Vagina (tissue), 2 donors: ENCODE data around the gene ABHD5. TPM values are rescaled to one million over a fixed set of nuclear protein-coding genes. Genes with fewer than 3 reads are reported as not detected.

ENCODE experiments used
- DNase-seq, 2 donors: peaks; one replicate each; pipeline ENCODE4 v3.0.0-alpha.2; 2017; ENCODE audit errors: extremely low spot score in 2 of 2
- H3K27ac ChIP-seq: fragments of 200-600 bp; sonication (generic); one replicate; pipeline ENCODE4 v1.5.1; 2019
- H3K27me3 ChIP-seq: fragments of 200-600 bp; sonication (generic); one replicate; pipeline ENCODE4 v1.5.1; 2019
- H3K36me3 ChIP-seq, 2 donors: fragments of 200-600 bp; sonication (generic); one replicate each; pipeline ENCODE4 v1.5.1; 2017 to 2019
- H3K4me1 ChIP-seq: fragments of 200-600 bp; sonication (generic); one replicate; pipeline ENCODE4 v1.5.1; 2019
- H3K4me3 ChIP-seq, 2 donors: fragments of 200-600 bp; sonication (generic); 1 replicate in 1 of 2; 2 replicates in 1 of 2; pipeline ENCODE4 v1.5.1; 2016 to 2019
- H3K9me3 ChIP-seq: fragments of 200-600 bp; sonication (generic); one replicate; pipeline ENCODE4 v1.5.1; 2019
- CTCF ChIP-seq, 3 experiments: fragments of 450-650 bp in 2 of 3; fragments of 200-600 bp in 1 of 3; sonication (generic) in 1 of 3; IDR thresholded peaks; one replicate each; pipeline ENCODE4 v1.5.1; 2017 to 2019; ENCODE audit warnings: antibody characterized with exemption in 3 of 3, mild to moderate bottlenecking in 2 of 3, moderate library complexity in 2 of 3
- POLR2A ChIP-seq, 2 donors: fragments of 450-650 bp; IDR thresholded peaks; one replicate each; pipeline ENCODE4 v1.6.1; 2017; ENCODE audit warnings: antibody characterized with exemption in 2 of 2, mild to moderate bottlenecking in 2 of 2, moderate library complexity in 2 of 2
- POLR2AphosphoS5 ChIP-seq, 2 donors: sonication (generic); formaldehyde crosslinking; IDR thresholded peaks; one replicate each; pipeline ENCODE4 v1.9.0; 2017; ENCODE audit warnings: antibody characterized with exemption in 2 of 2, mild to moderate bottlenecking in 2 of 2, low read depth in 1 of 2; ENCODE audit not compliant: insufficient read depth in 1 of 2
- intact Hi-C: fragments of 100-400 bp; cut with DNase I; formaldehyde crosslinking; loops from one replicate; pipeline ENCODE4 v1.15.1; 2023
- total RNA-seq: library from RNA; depleted of rRNA; stranded (reverse); fragments of >200 nt; gene quantifications from one replicate; pipeline ENCODE4 v1.2.3, GENCODE V29; 2016

Gene ABHD5
- total RNA-seq, 1 donor from 2014 or later: 34.1 TPM

- Histone ChIP-seq H3K36me3 (no peaks in the 10 kb centered on the region), H3K9me3 (no peaks in the 10 kb centered on the region), H3K27ac (peak overlapping the region; percentile 81), H3K27me3 (no peaks in the 10 kb centered on the region), H3K4me3 (no peak overlapping the region), H3K4me1 (peaks cover 36% of the 10 kb centered on the region)
- TF ChIP-seq POLR2AphosphoS5 (IDR thresholded peaks at IDR 0.05; ENCODE audit: insufficient read depth in 1 of 2, low read depth in 1 of 2): peak; percentile 51 to 74
- no peak for TF ChIP-seq CTCF (IDR thresholded peaks at IDR 0.05)
- TF ChIP-seq POLR2A (IDR thresholded peaks at IDR 0.05): no peak
- DNase-seq: no peak
- intact Hi-C loops: loop anchor here (10.0 kb wide), 1 partner anchor 1094 kb away; the partner anchor contains the start of gene TMEM42
Observed at GRCh38 chr3:43770426-43771103, 79.8 kb downstream of the ABHD5 start.

GRCh38 chr3:43771610-43772009, 80.9 kb downstream of the ABHD5 start:
- no peak for DNase-seq
- Histone ChIP-seq H3K9me3 (no peaks in the 10 kb centered on the region), H3K27me3 (no peaks in the 10 kb centered on the region), H3K4me3 (no peak overlapping the region), H3K36me3 (no peaks in the 10 kb centered on the region), H3K4me1 (peaks cover 36% of the 10 kb centered on the region), H3K27ac (no peak overlapping the region)
- intact Hi-C loops: loop anchor here (10.0 kb wide), 1 partner anchor 1093 kb away; the partner anchor contains the start of gene TMEM42
- TF ChIP-seq CTCF (IDR thresholded peaks at IDR 0.05): no peak
- no peak for TF ChIP-seq POLR2AphosphoS5 (IDR thresholded peaks at IDR 0.05; ENCODE audit: insufficient read depth in 1 of 2, low read depth in 1 of 2)
- TF ChIP-seq POLR2A (IDR thresholded peaks at IDR 0.05): no peak

- DNase-seq: no peak
- H3K4me3 ChIP-seq: no peak overlapping the region
- peaks cover 27% of the 10 kb centered on the region for H3K4me1 ChIP-seq
- no peaks in the 10 kb centered on the region for H3K9me3 ChIP-seq
- intact Hi-C loops: loop anchor here (10.0 kb wide), 1 partner anchor 1091 kb away; the partner anchor contains the start of gene TMEM42
- H3K27me3 ChIP-seq: no peaks in the 10 kb centered on the region
- no peak for TF ChIP-seq POLR2AphosphoS5 (IDR thresholded peaks at IDR 0.05; ENCODE audit: insufficient read depth in 1 of 2, low read depth in 1 of 2)
- no peak for TF ChIP-seq CTCF (IDR thresholded peaks at IDR 0.05)
- no peak for TF ChIP-seq POLR2A (IDR thresholded peaks at IDR 0.05)
- H3K27ac ChIP-seq: no peak overlapping the region
- H3K36me3 ChIP-seq: no peaks in the 10 kb centered on the region
Observed at GRCh38 chr3:43773273-43774094, 82.7 kb downstream of the ABHD5 start.

GRCh38 chr3:43774799-43775198, 84.1 kb downstream of the ABHD5 start:
- no peaks in the 10 kb centered on the region for H3K36me3 ChIP-seq
- intact Hi-C loops: loop anchor here (10.0 kb wide), 1 partner anchor 1090 kb away; the partner anchor contains the start of gene TMEM42
- no peaks in the 10 kb centered on the region for H3K27me3 ChIP-seq
- H3K27ac ChIP-seq: no peak overlapping the region
- H3K4me1 ChIP-seq: peaks cover 14% of the 10 kb centered on the region
- DNase-seq: no peak
- no peaks in the 10 kb centered on the region for H3K9me3 ChIP-seq
- no peak overlapping the region for H3K4me3 ChIP-seq
- TF ChIP-seq POLR2AphosphoS5 (IDR thresholded peaks at IDR 0.05; ENCODE audit: insufficient read depth in 1 of 2, low read depth in 1 of 2) (no peak), CTCF (IDR thresholded peaks at IDR 0.05) (no peak), POLR2A (IDR thresholded peaks at IDR 0.05) (no peak)
